Neutrophil (primary cell): ENCODE measurements around the gene PRR14L.
"Not testable (repeated sequence)": the region's sequence is repeated elsewhere in the genome, so short reads cannot be mapped to it uniquely, and the experiment has no call there.

ENCODE experiments used
- H3K27ac ChIP-seq: fragments of 200-600 bp; sonication (generic); 2 replicates; pipeline ENCODE4 v1.5.1; 2016; ENCODE audit warnings: mild to moderate bottlenecking, moderate library complexity
- H3K27me3 ChIP-seq: fragments of 200-600 bp; sonication (generic); 2 replicates; pipeline ENCODE4 v1.6.0; 2016; ENCODE audit warnings: mild to moderate bottlenecking
- H3K36me3 ChIP-seq: fragments of 200-600 bp; sonication (generic); 2 replicates; pipeline ENCODE4 v1.5.1; 2017
- H3K4me1 ChIP-seq, 2 experiments: fragments of 200-600 bp in 1 of 2; sonication (generic) in 1 of 2; 1 replicate in 1 of 2; 2 replicates in 1 of 2; pipeline versions ENCODE4 v1.5.1 to v1.6.1; 2013 to 2016; ENCODE audit warnings: low read depth in 1 of 2, low read length in 1 of 2, mild to moderate bottlenecking in 1 of 2, moderate library complexity in 1 of 2; ENCODE audit not compliant: control insufficient read depth in 1 of 2, insufficient read depth in 1 of 2
- H3K4me3 ChIP-seq, 2 experiments: fragments of 200-600 bp in 1 of 2; sonication (generic) in 1 of 2; 1 replicate in 1 of 2; 2 replicates in 1 of 2; pipeline ENCODE4 v1.5.1; 2013 to 2016; ENCODE audit warnings: low read depth in 1 of 2, low read length in 1 of 2, mild to moderate bottlenecking in 1 of 2, moderate library complexity in 1 of 2
- H3K9me3 ChIP-seq: fragments of 200-600 bp; sonication (generic); 2 replicates; pipeline ENCODE4 v1.5.1; 2016
- CTCF ChIP-seq: fragments of 200-600 bp; sonication (generic); IDR thresholded peaks from 2 replicates; pipeline ENCODE4 v1.5.1; 2016; ENCODE audit warnings: antibody characterized with exemption

The PRR14L gene

DNA sequence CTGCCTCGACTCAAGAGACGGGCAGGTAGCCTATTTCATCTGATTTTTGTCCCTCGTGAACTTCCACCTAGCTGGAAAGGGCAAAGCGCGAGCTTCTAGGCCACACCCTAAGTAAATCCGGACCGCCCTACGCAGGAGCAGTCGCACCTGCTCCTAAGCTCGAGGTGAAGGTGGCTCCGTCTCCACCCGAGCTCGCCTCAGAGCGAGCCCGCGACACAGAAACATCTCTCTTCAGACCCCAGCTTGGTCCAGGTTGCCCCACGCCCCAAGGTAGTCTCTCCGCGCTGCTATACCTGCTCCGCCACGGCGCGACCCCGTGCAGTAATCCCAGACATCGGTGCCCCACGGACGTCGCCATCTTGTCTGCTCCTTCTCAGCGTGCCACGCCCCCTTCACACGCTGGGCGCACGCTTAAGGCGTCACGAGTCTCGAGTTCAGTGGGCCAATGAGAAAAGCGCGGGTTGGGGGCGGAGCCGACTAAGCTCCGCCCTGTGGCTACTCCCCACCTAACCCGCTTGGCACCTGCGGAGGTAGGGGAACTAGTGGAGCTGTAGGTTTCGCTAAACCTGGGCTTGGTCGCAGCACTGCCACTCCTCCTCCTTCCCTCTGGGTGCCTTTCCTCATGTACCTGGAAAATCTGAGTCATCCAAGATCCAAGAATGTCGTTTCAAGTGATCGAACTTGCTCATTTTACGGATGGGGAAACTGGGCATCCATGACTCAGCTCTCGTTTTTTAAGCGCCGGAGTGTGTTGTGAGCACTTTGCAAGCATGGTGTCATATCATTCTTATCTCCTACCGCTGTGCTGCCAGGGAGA lies 87.9 kb downstream of the PRR14L start, which contains the start of gene PISD:
Gene PISD, minus strand, starts transcription at position 365 of the 817 bp plus-strand sequence. Its CDS starts 7 bp downstream, at position 358.
- H3K27me3 ChIP-seq: no peaks in the 10 kb centered on the region
- no peaks in the 10 kb centered on the region for H3K36me3 ChIP-seq
- TF ChIP-seq CTCF: peak; percentile 39
- H3K27ac ChIP-seq: peak within 1 kb of the TSS; percentile 88
- H3K4me3 ChIP-seq: peak within 1 kb of the TSS; percentile 80 to 96
- H3K4me1 ChIP-seq: peaks cover 26 to 38% of the 10 kb centered on the region in 2 experiments
- H3K9me3 ChIP-seq: no peaks in the 10 kb centered on the region

GRCh38 chr22:31660860-31661341 lies 89.0 kb downstream of the PRR14L start:
- not testable (repeated sequence) for H3K27me3 ChIP-seq, H3K9me3 ChIP-seq, H3K36me3 ChIP-seq
- peaks cover 25 to 36% of the 10 kb centered on the region in 2 experiments for H3K4me1 ChIP-seq
- peak overlapping the region; percentile 80 to 96 for H3K4me3 ChIP-seq
- peak overlapping the region; percentile 88 for H3K27ac ChIP-seq

GRCh38 chr22:31659246-31659645 lies 90.7 kb downstream of the PRR14L start:
- no peak overlapping the region for H3K4me3 ChIP-seq
- no peak overlapping the region for H3K27ac ChIP-seq
- no peak for TF ChIP-seq CTCF

DNA sequence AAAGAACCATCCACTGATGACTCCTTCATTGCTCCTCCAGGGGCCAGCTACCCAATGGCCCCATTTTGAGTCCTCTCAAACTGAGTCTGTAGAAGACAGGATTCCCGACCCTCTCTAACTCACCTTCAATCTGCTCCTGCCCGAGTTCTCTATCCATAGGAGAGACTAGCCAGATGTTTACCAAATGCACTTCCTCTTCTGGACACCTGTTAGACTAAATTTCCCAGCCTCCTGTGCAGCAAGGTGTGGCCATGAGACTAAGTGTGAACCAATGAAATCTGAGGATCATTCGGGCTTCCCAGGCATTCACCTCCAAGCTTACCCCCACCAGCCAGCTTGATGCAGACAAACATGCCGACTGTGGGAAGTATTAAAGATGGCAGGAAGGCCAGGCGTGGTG lies 95.5 kb downstream of the PRR14L start:
- Histone ChIP-seq H3K4me3 (no peak overlapping the region), H3K9me3 (no peaks in the 10 kb centered on the region), H3K27me3 (no peaks in the 10 kb centered on the region), H3K4me1 (peaks cover 18 to 28% of the 10 kb centered on the region in 2 experiments), H3K27ac (peak overlapping the region; percentile 58), H3K36me3 (no peaks in the 10 kb centered on the region)
- TF ChIP-seq CTCF: no peak

More at GRCh38 chr22:31659246-31659645, 90.7 kb downstream of the PRR14L start:
- no peaks in the 10 kb centered on the region for H3K36me3 ChIP-seq
- H3K9me3 ChIP-seq: no peaks in the 10 kb centered on the region
- H3K27me3 ChIP-seq: no peaks in the 10 kb centered on the region
- H3K4me1 ChIP-seq: peaks cover 18 to 32% of the 10 kb centered on the region in 2 experiments

DNA sequence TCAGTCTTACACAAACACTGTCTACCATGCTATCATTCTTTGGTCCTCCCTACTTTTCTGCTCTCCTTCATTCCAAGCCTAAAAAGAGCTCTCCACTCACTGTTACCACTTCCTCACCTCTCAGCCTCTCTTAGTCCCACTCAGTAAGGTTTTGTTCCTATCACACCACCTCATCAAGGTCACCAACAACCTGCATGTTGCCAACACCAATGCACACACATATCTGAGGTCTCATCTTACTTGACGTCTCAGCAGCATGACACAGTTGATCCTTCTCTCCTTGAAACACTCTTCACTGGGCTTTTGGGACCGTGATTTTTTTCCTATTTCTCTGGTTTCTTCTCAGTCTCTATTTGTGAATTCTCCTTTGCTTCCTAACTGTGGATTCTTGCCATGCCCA lies 96.0 kb downstream of the PRR14L start:
- H3K4me1 ChIP-seq: peaks cover 18 to 28% of the 10 kb centered on the region in 2 experiments
- no peaks in the 10 kb centered on the region for H3K36me3 ChIP-seq
- H3K9me3 ChIP-seq: no peaks in the 10 kb centered on the region
- no peak overlapping the region for H3K4me3 ChIP-seq
- H3K27ac ChIP-seq: peak overlapping the region; percentile 58
- no peak for TF ChIP-seq CTCF
- H3K27me3 ChIP-seq: no peaks in the 10 kb centered on the region
